ENCODE results near the gene IL23R. TPM values are rescaled to one million over a fixed set of nuclear protein-coding genes. Genes with fewer than 3 reads are reported as not detected.

Gene IL23R
- total RNA-seq, 1 experiment from 2014 or later, result not detected

DNA sequence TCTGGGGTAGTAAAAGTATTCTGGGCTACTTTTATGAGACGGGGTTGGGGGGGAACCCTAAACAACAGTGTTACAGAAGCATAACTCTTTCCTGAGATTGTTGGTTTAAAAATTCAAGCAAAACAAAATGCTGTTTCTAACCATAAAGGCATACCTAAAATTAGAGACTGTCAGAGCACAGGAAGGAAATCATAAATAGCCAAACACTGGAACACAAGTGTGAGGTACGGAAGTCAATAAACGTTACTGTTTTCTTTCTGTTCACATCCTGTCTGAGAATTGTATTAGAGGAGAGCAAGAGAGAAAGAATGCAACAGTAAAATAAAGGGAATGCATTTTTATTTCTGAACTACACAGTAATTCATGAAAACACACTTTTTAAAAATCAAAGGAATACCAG is 98.6 kb downstream of the IL23R start:
- in situ Hi-C loops (cut with HindIII; ENCODE audit: low pct_unique_long_range_greater_than_20kb, low sequenced_read_pairs), result no loop called here
- intact Hi-C loops (cut with micrococcal nuclease; ENCODE audit: unreplicated experiment), result no loop called here
- Histone ChIP-seq H3K4me1 (ENCODE audit: control insufficient read depth, insufficient read depth, low read length) (no peaks in the 10 kb centered on the region), H3K9me3 (ENCODE audit: control insufficient read depth, insufficient read depth, low read depth, low read length) (no peaks in the 10 kb centered on the region), H3K36me3 (ENCODE audit: control insufficient read depth, insufficient read depth, low read length) (no peaks in the 10 kb centered on the region), H3K27me3 (ENCODE audit: control insufficient read depth, insufficient read depth, low read length) (no peaks in the 10 kb centered on the region), H3K27ac (ENCODE audit: low read length) (no peak overlapping the region), H3K4me3 (ENCODE audit: low read depth in 2 of 2, low read length in 2 of 2) (no peak overlapping the region)
- ATAC-seq, result no peak
- no TSS peak for BruUV-seq (replicated peaks)
- ChIA-PET POLR2A (no interaction called here), CTCF (no interaction called here)
- no peak for DNase-seq (ENCODE audit: low read depth, low spot score)
- TF ChIP-seq SIN3A (IDR thresholded peaks at IDR 0.05; ENCODE audit: borderline replicate concordance, insufficient read depth, low read depth, low read length), result no peak
- TF ChIP-seq, protein P1, sequence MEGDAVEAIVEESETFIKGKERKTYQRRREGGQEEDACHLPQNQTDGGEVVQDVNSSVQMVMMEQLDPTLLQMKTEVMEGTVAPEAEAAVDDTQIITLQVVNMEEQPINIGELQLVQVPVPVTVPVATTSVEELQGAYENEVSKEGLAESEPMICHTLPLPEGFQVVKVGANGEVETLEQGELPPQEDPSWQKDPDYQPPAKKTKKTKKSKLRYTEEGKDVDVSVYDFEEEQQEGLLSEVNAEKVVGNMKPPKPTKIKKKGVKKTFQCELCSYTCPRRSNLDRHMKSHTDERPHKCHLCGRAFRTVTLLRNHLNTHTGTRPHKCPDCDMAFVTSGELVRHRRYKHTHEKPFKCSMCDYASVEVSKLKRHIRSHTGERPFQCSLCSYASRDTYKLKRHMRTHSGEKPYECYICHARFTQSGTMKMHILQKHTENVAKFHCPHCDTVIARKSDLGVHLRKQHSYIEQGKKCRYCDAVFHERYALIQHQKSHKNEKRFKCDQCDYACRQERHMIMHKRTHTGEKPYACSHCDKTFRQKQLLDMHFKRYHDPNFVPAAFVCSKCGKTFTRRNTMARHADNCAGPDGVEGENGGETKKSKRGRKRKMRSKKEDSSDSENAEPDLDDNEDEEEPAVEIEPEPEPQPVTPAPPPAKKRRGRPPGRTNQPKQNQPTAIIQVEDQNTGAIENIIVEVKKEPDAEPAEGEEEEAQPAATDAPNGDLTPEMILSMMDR (IDR thresholded peaks at IDR 0.05), result no peak
- TF ChIP-seq TCF7L2 (IDR thresholded peaks at IDR 0.05; ENCODE audit: low read depth, low read length), result no peak
- TF ChIP-seq POLR2AphosphoS5 (IDR thresholded peaks at IDR 0.05; ENCODE audit: low read depth, low read length), result no peak
- TF ChIP-seq, protein P2, sequence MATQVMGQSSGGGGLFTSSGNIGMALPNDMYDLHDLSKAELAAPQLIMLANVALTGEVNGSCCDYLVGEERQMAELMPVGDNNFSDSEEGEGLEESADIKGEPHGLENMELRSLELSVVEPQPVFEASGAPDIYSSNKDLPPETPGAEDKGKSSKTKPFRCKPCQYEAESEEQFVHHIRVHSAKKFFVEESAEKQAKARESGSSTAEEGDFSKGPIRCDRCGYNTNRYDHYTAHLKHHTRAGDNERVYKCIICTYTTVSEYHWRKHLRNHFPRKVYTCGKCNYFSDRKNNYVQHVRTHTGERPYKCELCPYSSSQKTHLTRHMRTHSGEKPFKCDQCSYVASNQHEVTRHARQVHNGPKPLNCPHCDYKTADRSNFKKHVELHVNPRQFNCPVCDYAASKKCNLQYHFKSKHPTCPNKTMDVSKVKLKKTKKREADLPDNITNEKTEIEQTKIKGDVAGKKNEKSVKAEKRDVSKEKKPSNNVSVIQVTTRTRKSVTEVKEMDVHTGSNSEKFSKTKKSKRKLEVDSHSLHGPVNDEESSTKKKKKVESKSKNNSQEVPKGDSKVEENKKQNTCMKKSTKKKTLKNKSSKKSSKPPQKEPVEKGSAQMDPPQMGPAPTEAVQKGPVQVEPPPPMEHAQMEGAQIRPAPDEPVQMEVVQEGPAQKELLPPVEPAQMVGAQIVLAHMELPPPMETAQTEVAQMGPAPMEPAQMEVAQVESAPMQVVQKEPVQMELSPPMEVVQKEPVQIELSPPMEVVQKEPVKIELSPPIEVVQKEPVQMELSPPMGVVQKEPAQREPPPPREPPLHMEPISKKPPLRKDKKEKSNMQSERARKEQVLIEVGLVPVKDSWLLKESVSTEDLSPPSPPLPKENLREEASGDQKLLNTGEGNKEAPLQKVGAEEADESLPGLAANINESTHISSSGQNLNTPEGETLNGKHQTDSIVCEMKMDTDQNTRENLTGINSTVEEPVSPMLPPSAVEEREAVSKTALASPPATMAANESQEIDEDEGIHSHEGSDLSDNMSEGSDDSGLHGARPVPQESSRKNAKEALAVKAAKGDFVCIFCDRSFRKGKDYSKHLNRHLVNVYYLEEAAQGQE (IDR thresholded peaks at IDR 0.05; ENCODE audit: insufficient read depth in 1 of 2, low read depth in 2 of 2, low read length in 1 of 2), result no peak

- H3K27ac ChIP-seq (ENCODE audit: low read length), result no peak overlapping the region
- H3K36me3 ChIP-seq (ENCODE audit: control insufficient read depth, insufficient read depth, low read length), result no peaks in the 10 kb centered on the region
- ChIA-PET CTCF (no interaction called here), POLR2A (no interaction called here)
- no peak for TF ChIP-seq POLR2AphosphoS5 (IDR thresholded peaks at IDR 0.05; ENCODE audit: low read depth, low read length)
- no peak for TF ChIP-seq SIN3A (IDR thresholded peaks at IDR 0.05; ENCODE audit: borderline replicate concordance, insufficient read depth, low read depth, low read length)
- no peak for TF ChIP-seq TCF7L2 (IDR thresholded peaks at IDR 0.05; ENCODE audit: low read depth, low read length)
- TF ChIP-seq, protein P1 (IDR thresholded peaks at IDR 0.05), result no peak
- TF ChIP-seq, protein P2 (IDR thresholded peaks at IDR 0.05; ENCODE audit: insufficient read depth in 1 of 2, low read depth in 2 of 2, low read length in 1 of 2), result no peak
- H3K27me3 ChIP-seq (ENCODE audit: control insufficient read depth, insufficient read depth, low read length), result no peaks in the 10 kb centered on the region
- in situ Hi-C loops (cut with HindIII; ENCODE audit: low pct_unique_long_range_greater_than_20kb, low sequenced_read_pairs) (no loop called here), intact Hi-C loops (cut with micrococcal nuclease; ENCODE audit: unreplicated experiment) (no loop called here)
- H3K4me3 ChIP-seq (ENCODE audit: low read depth in 2 of 2, low read length in 2 of 2), result no peak overlapping the region
- H3K9me3 ChIP-seq (ENCODE audit: control insufficient read depth, insufficient read depth, low read depth, low read length), result no peaks in the 10 kb centered on the region
- no peaks in the 10 kb centered on the region for H3K4me1 ChIP-seq (ENCODE audit: control insufficient read depth, insufficient read depth, low read length)
- DNase-seq (ENCODE audit: low read depth, low spot score) (no peak), ATAC-seq (no peak)
- BruUV-seq (replicated peaks), result no TSS peak
Measured at GRCh38 chr1:67269061-67269460, 102.8 kb downstream of the IL23R start.
